HepG2 (cell line): ENCODE results near the gene MICAL3. TPM values are rescaled to one million over a fixed set of nuclear protein-coding genes. Genes with fewer than 3 reads are reported as not detected.

Experiments
- ATAC-seq: fragments of 200-7000 bp; cut with Tn5 transposase; 3 replicates; pipeline ENCODE4 v1.9.1; 2020; ENCODE audit warnings: mild to moderate bottlenecking, moderate library complexity
- BruUV-seq: library from RNA; stranded (reverse); fragments of 400-500 nt; replicated peaks from 2 replicates; lab custom pipeline; 2021; lab: Mats Ljungman, UMichigan
- CTCF ChIA-PET: fragments of 300-600 bp; formaldehyde crosslinking; extraction: SDS; loops from one replicate; lab custom pipeline; 2021; ENCODE audit warnings: low total read pairs, inconsistent platforms, low intra/inter-chr PET ratio; lab: Yijun Ruan, JAX
- POLR2A ChIA-PET: fragments of 350-600 bp; sonication (Branson Sonifier 250); formaldehyde crosslinking; loops from one replicate; lab custom pipeline; 2020; ENCODE audit warnings: antibody characterized with exemption, inconsistent platforms; lab: Yijun Ruan, JAX
- DNase-seq: peaks from one replicate; pipeline ENCODE4 v3.0.0-alpha.2; 2015; ENCODE audit warnings: low spot score
- FAIRE-seq: peaks from 3 replicates; lab custom pipeline; 2011; peaks lifted over from hg19 to GRCh38; lab: Jason Lieb, UNC
- H2AFZ ChIP-seq: one replicate; pipeline ENCODE4 v1.6.1; 2011; ENCODE audit warnings: low read length, inconsistent platforms
- H3K27ac ChIP-seq: fragments of 300-600 bp; 3 replicates; pipeline ENCODE4 v1.8.0; 2011; ENCODE audit warnings: mixed run types, mild to moderate bottlenecking, mixed read lengths, low read length, inconsistent platforms; ENCODE audit not compliant: insufficient read depth; ENCODE audit errors: extremely low read length
- H3K27me3 ChIP-seq, 2 experiments: fragments of 200-600 bp in 1 of 2; 2 replicates in 1 of 2; 3 replicates in 1 of 2; pipeline versions ENCODE4 v1.6.0 to v1.8.0; 2011; ENCODE audit warnings: low read length in 2 of 2, mild to moderate bottlenecking in 2 of 2, moderate library complexity in 2 of 2, inconsistent platforms in 1 of 2; ENCODE audit not compliant: insufficient read depth in 2 of 2, control insufficient read depth in 1 of 2
- H3K36me3 ChIP-seq, 2 experiments: fragments of 200-600 bp in 1 of 2; replicated peaks in 1 of 2; 2 replicates in 1 of 2; 3 replicates in 1 of 2; pipeline versions ENCODE4 v1.5.1 to v1.8.0; 2011; ENCODE audit warnings: low read length in 2 of 2, inconsistent platforms in 1 of 2; ENCODE audit not compliant: insufficient read depth in 2 of 2, control insufficient read depth in 1 of 2
- H3K4me1 ChIP-seq: 2 replicates; pipeline ENCODE4 v1.5.1; 2012; ENCODE audit warnings: low read length, inconsistent platforms; ENCODE audit not compliant: insufficient read depth
- H3K4me2 ChIP-seq: 2 replicates; pipeline ENCODE4 v1.6.0; 2011; ENCODE audit warnings: low read depth, low read length, inconsistent platforms
- H3K4me3 ChIP-seq, 3 experiments: fragments of 200-600 bp in 1 of 3; sonication (generic), shearing (Covaris generic) in 1 of 3; replicated peaks in 1 of 3; 2 replicates each; pipeline ENCODE4 v1.5.1; 2011 to 2016; ENCODE audit warnings: low read length in 3 of 3, inconsistent platforms in 2 of 3, low read depth in 2 of 3, mild to moderate bottlenecking in 2 of 3, control low read depth in 1 of 3, mixed read lengths in 1 of 3; ENCODE audit not compliant: insufficient read depth in 1 of 3
- H3K79me2 ChIP-seq: one replicate; pipeline ENCODE4 v1.6.1; 2011; ENCODE audit warnings: low read length, inconsistent platforms; ENCODE audit not compliant: insufficient read depth
- H3K9ac ChIP-seq: 2 replicates; pipeline ENCODE4 v1.6.0; 2011; ENCODE audit warnings: mild to moderate bottlenecking, low read depth, low read length, inconsistent platforms; ENCODE audit not compliant: insufficient read depth
- H3K9me3 ChIP-seq: 2 replicates; pipeline ENCODE4 v1.5.1; 2012; ENCODE audit warnings: mild to moderate bottlenecking, low read length
- H4K20me1 ChIP-seq: 2 replicates; pipeline ENCODE4 v1.6.0; 2011; ENCODE audit warnings: inconsistent platforms, mild to moderate bottlenecking, low read length, moderate library complexity; ENCODE audit not compliant: insufficient read depth
- FOXJ3 ChIP-seq: sonication (generic); formaldehyde crosslinking; IDR thresholded peaks from 2 replicates; pipeline ENCODE4 v1.4.0; 2020; ENCODE audit warnings: missing genetic modification reagents, mild to moderate bottlenecking, borderline replicate concordance
- HNRNPUL1 ChIP-seq: fragments of 200-400 bp; formaldehyde crosslinking; IDR thresholded peaks from 2 replicates; pipeline ENCODE4 v1.6.1; 2017; ENCODE audit warnings: low read depth, mild to moderate bottlenecking, low read length, moderate library complexity
- MYNN ChIP-seq: sonication (generic); formaldehyde crosslinking; IDR thresholded peaks from 2 replicates; pipeline ENCODE4 v1.4.0; 2020; ENCODE audit warnings: mild to moderate bottlenecking, low read depth, missing genetic modification reagents
- TMF1 ChIP-seq: sonication (generic); formaldehyde crosslinking; IDR thresholded peaks from 2 replicates; pipeline ENCODE4 v1.8.1; 2022; ENCODE audit warnings: low read depth, missing genetic modification reagents
- ZNF546 ChIP-seq: sonication (generic); formaldehyde crosslinking; conservative IDR thresholded peaks from 2 replicates; pipeline ENCODE4 v1.8.1; 2023; ENCODE audit warnings: mild to moderate bottlenecking, missing genetic modification reagents
- ZNF550 ChIP-seq: sonication (generic); formaldehyde crosslinking; IDR thresholded peaks from 2 replicates; pipeline ENCODE4 v1.4.0; 2020; ENCODE audit warnings: mild to moderate bottlenecking, missing genetic modification reagents, borderline replicate concordance
- WGBS: methylation state at CpG from one replicate; pipeline ENCODE4 v1.1.6; 2017; ENCODE audit warnings: low lambda C conversion rate; 5-methylcytosine and 5-hydroxymethylcytosine counted together
- in situ Hi-C: cut with HindIII; loops from 2 replicates; pipeline ENCODE4 v1.10.0; 2017; ENCODE audit warnings: low pct_unique_long_range_greater_than_20kb; ENCODE audit not compliant: extremely low pct_ligation_motif_present
- intact Hi-C: fragments of 100-400 bp; cut with micrococcal nuclease; formaldehyde crosslinking; loops from one replicate; pipeline ENCODE4 v1.10.0; 2022; ENCODE audit not compliant: unreplicated experiment
- polyA plus RNA-seq, 8 experiments: library from polyadenylated mRNA; depleted of rRNA in 3 of 8; stranded (reverse) in 7 of 8; unstranded in 1 of 8; fragments of >200 nt; fragmentation: Illumina TruSeq in 4 of 8; extraction: Trizol in 4 of 8; gene quantifications; 2 replicates each; pipeline versions ENCODE4 v1.2.1 to v1.2.3, GENCODE V29; 2011 to 2016; ENCODE audit warnings: low read depth in 4 of 8, missing spikeins in 1 of 8, mixed read lengths in 1 of 8; ENCODE audit not compliant: insufficient read depth in 1 of 8
- total RNA-seq, 5 experiments: library from RNA; depleted of rRNA; stranded (reverse); fragments of >200 nt; fragmentation: Illumina TruSeq; extraction: Trizol; gene quantifications; 2 replicates each; pipeline ENCODE4 v1.2.3, GENCODE V29; 2016; ENCODE audit warnings: low read depth in 1 of 5
- TF ChIP-seq, protein P1 (sequence below): sonication (generic); formaldehyde crosslinking; IDR thresholded peaks from 2 replicates; pipeline ENCODE4 v1.4.0; 2020; ENCODE audit warnings: missing genetic modification reagents, low read depth, mild to moderate bottlenecking, borderline replicate concordance
- TF ChIP-seq, protein P2 (sequence below): sonication (generic); formaldehyde crosslinking; IDR thresholded peaks from 2 replicates; pipeline ENCODE4 v1.9.0; 2021; ENCODE audit warnings: missing genetic modification reagents, borderline replicate concordance

The MICAL3 gene
- total and polyA plus RNA-seq, 2 of the 13 experiments (the other 11 are each of a cell fraction or from before 2014, with no cell fraction given) = 5.3 to 12.5 TPM

DNA sequence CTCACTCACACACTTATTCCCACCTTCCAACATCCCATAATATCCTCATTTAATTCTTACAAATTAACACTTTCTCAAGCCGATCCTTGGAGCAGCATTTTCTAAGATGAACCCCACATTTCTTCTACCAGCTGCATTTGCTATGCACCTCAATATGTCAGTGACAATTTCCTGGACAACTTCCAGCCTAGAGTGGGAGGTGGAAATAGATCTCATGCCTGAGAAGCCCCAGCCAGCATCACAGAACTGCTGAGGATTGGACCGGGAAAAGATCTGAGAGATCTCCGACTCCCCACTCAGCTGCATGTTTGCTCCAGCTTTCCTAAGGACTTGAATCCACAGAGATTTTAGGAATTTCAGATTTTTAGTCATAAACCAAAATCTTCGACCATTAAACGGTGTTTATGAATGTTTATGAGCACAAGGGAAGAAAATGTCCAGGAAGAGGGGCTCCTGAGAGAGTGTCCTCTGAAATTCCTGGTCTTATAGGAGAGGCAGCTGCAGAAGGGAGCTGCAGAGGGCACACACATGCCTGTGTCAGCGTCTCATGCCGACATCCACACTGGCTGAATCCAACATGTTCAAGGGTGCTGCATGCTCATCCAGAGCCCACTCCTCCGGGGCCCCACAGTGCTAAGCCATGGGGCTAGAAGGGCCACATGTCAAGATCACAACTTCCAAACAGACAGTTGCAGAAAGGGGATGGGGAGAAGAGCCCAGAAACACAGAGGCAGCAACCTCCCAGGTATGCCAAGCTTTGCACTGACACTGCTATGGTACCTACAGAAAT lies 68.6 kb downstream of the MICAL3 start:
- H3K4me1 ChIP-seq = peaks cover 56% of the 10 kb centered on the region
- FAIRE-seq (no peak), DNase-seq (no peak), ATAC-seq (no peak)
- intact Hi-C loops = loop anchor here (10.0 kb wide), 1 partner anchor 61 kb away; no protein-coding TSS in a partner anchor
- in situ Hi-C loops = no loop called here
- ChIA-PET CTCF (no interaction called here), POLR2A (no interaction called here)
- H3K9ac ChIP-seq = no peak overlapping the region
- H3K27ac ChIP-seq = peak overlapping the region; percentile 63
- no peaks in the 10 kb centered on the region for H4K20me1 ChIP-seq
- WGBS = 92% methylated on average over 6 of the region's 8 CpGs
- H3K36me3 ChIP-seq = peaks cover 0 to 3% of the 10 kb centered on the region in 2 experiments; a peak in 1 of 5 replicates
- TF ChIP-seq HNRNPUL1 (no peak), MYNN (CRISPR knock-in tag) (no peak), ZNF546 (CRISPR knock-in tag) (no peak), TMF1 (no peak), ZNF550 (CRISPR knock-in tag) (no peak), FOXJ3 (CRISPR knock-in tag) (no peak)
- TF ChIP-seq, protein P1, sequence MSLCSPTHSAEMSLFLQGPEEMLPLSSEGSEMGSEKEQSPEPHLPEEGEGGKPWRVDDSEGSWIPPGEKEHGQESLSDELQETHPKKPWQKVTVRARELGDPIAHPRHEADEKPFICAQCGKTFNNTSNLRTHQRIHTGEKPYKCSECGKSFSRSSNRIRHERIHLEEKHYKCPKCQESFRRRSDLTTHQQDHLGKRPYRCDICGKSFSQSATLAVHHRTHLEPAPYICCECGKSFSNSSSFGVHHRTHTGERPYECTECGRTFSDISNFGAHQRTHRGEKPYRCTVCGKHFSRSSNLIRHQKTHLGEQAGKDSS (CRISPR knock-in tag) = no peak
- TF ChIP-seq, protein P2, sequence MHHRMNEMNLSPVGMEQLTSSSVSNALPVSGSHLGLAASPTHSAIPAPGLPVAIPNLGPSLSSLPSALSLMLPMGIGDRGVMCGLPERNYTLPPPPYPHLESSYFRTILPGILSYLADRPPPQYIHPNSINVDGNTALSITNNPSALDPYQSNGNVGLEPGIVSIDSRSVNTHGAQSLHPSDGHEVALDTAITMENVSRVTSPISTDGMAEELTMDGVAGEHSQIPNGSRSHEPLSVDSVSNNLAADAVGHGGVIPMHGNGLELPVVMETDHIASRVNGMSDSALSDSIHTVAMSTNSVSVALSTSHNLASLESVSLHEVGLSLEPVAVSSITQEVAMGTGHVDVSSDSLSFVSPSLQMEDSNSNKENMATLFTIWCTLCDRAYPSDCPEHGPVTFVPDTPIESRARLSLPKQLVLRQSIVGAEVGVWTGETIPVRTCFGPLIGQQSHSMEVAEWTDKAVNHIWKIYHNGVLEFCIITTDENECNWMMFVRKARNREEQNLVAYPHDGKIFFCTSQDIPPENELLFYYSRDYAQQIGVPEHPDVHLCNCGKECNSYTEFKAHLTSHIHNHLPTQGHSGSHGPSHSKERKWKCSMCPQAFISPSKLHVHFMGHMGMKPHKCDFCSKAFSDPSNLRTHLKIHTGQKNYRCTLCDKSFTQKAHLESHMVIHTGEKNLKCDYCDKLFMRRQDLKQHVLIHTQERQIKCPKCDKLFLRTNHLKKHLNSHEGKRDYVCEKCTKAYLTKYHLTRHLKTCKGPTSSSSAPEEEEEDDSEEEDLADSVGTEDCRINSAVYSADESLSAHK (CRISPR knock-in tag) = no peak
- no peaks in the 10 kb centered on the region for H3K27me3 ChIP-seq
- H3K79me2 ChIP-seq = peaks cover 51% of the 10 kb centered on the region
- no peak overlapping the region for H3K4me2 ChIP-seq
- no peak overlapping the region for H2AFZ ChIP-seq
- H3K4me3 ChIP-seq = no peak overlapping the region
- no peaks in the 10 kb centered on the region for H3K9me3 ChIP-seq
- no TSS peak for BruUV-seq
